HG02870 (cell line): ENCODE results near the gene HLA-DQA1.
A peak's percentile ranks its signal among the peaks of the same experiment; 100 is the strongest.
"Not testable (repeated sequence)": the region's sequence is repeated elsewhere in the genome, so short reads cannot be mapped to it uniquely, and the experiment has no call there.

ENCODE experiments used
- ATAC-seq: cut with Tn5 transposase; IDR thresholded peaks from one replicate; pipeline ENCODE4 v1.9.1; 2021; ENCODE audit warnings: mild to moderate bottlenecking, moderate library complexity; ENCODE audit not compliant: unreplicated experiment

The HLA-DQA1 gene

GRCh38 chr6:32637219-32637880, at the start of gene HLA-DQA1:
Gene HLA-DQA1 (plus strand): TSS chr6:32637406. CDS start chr6:32637459, 53 bp downstream.
- peak; percentile 63 for ATAC-seq

DNA sequence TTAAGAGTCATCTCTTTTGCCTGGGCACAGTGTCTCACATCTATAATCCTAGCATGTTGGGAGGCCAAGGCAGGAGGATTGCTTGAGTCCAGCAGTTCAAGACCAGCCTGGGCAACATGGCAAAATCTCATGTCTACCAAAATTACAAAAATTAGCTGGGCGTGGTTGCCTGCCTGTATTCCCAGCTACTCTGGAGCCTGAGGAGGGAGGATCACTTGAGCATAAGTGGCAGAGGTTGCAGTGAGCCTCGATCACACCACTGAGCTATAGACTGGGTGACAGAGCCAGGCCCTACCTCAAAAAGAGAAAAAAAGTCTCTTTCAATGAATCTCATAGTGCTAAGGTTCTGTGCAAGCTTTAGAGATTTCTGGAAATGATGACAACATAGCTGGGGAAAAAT, 49.0 kb upstream of the HLA-DQA1 start:
- no peak for ATAC-seq

DNA sequence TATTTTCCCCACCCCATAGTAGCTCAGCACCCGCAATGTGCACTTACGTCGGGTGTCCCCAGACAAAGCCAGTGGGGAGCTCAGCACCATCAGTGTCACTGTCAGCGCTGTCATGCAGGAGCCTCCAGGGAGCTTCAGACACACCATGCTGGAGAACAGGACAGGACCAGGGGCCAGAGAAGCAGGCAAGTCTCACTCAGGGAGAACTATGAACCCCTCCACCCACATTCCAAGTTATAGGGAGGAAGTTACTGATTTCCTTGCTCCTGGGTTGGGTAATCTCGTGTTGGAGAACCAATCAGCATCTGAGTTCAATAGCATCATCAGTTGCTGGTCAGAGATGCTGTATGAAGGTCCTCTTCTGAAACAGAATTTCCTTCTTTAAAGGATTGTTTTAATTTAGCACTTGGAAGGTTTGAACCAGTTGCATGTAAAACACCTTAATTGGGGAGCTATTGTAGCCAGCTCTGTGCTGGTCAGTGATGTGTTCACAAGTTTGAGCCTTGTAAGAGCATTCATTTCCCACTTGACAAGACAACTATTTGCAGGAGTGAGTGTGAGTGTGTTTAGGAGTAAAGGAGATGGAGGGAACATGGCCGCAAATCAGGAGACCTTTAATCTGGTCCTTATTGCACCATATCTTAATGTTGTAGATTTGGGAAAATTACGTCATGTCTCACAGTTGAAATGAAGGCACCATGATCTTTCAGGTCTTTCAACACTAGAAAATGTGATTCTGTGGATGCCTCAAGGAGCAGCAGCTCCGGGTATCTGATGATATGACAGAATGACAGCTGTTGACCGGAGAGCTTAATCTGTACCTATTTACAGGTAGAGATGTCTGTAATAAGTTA, 47.4 kb upstream of the HLA-DQA1 start, which contains the start of gene HLA-DRB1:
Gene HLA-DRB1 (minus strand): TSS at position 253 of the 854 bp plus-strand sequence. CDS start 106 bp downstream, at position 147.
- ATAC-seq: peak; percentile 98

DNA sequence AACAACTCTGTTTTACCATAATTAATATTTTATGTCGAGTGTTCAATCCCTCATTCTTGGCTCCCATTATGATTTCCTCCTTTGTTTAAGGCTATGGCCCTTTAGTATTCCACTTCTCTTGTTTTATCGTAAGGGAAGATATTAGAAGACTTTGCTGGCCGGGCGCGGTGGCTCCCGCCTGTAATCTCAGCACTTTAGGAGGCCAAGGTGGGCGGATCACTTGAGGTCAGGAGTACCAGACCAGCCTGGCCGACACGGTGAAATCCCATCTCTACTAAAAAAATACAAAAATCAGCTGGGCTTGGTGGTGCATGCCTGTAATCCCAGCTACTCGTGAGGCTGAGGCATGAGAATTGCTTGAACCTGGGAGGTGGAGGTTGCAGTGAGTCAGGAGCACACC, 46.5 kb upstream of the HLA-DQA1 start:
- ATAC-seq: not testable (repeated sequence)

DNA sequence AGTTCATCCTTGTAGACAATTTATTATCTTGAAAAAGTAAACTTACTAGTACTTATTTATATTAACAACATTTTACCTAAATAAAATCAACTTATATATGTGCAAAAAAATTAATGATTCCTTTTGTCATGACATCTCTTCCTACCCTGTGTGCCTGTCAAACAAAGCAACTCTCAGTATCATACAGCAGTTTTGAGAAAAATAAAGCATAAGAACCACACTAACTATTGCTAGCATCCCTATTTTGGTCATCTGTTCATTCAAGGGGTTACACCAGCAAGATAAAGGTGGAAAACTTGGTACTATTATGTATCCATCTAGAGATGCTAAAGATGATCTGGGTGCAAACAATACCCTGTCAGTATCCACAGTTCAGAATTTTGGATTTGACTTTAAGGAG, 40.2 kb upstream of the HLA-DQA1 start:
- no peak for ATAC-seq

GRCh38 chr6:32602383-32602782, 34.8 kb upstream of the HLA-DQA1 start:
- no peak for ATAC-seq

DNA sequence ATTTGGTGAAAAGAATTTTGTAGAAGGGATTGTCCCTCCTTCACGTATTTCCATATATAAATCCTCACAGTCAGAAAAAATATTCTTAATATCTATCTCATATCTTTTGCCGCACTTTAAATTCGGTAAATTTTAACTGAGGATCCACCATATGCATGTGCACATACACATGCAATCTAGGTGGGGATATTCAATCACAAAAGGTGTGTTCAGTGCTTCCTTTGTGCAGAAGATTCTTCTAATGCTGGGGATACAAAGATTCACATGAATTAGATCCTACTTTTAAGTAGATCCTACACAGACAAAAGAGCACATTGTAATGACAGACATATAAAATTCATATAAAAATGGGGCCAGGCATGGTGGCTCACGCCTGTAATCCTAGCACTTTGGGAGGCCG, 34.0 kb upstream of the HLA-DQA1 start:
- ATAC-seq: no peak

- ATAC-seq: no peak
These were observed 33.3 kb upstream of the HLA-DQA1 start for GRCh38 chr6:32603888-32604287.

DNA sequence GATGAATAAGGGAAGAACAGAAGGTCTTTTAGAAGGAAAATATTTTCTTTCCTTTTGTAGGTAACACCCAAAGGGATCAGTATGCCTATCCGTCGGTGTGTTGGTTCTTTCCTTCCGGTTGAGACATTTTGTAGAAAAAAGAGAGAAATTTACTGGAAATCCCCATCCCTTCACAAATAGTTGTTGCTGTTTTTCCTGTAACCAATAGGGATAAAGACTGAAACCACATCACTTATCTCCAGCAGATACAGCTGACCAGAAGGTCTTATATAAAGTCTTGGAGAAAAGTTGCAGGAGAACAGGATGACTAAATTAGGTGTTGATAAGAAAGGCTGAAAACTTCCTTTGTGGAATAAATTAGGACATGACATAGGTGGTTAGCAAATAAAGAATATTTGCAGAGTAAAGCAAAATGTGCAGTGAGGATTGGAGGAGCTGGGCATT, 32.8 kb upstream of the HLA-DQA1 start:
- no peak for ATAC-seq

DNA sequence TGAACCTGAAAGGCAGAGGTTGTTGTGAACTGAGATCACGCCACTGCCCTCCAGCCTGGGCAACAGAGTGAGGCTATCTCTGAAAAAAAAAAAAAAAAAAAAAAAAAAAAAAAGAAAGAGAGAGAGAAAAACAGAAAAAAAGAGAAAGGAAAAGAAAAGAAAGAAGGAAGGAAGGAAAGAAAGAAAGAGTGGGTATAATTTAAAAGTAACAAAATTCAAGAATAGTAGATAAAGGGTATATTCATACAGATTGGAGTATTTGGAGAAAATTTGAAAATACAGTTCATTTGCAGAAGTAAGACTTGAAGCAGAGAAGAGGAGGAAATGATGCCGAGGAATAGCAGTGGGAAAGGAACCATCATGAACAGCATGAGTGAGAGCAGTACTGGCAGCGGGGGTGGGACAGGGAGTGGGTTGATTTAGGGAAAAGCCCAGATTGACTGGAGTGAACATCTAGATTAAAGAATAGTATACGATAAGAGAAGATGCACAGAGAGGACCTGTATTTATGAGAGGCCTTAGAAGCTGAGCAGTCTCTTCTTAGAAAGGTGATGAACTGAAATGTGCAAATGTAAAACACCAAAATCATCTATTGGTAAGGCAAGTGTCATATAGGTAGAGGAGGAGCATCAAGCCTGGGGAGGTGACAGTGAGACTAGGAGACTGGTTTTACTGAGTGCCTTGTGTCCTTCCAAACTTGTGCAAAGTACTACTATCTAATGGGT, 29.8 kb upstream of the HLA-DQA1 start:
- ATAC-seq: no peak

GRCh38 chr6:32607988-32608298, 29.3 kb upstream of the HLA-DQA1 start:
- ATAC-seq: no peak

DNA sequence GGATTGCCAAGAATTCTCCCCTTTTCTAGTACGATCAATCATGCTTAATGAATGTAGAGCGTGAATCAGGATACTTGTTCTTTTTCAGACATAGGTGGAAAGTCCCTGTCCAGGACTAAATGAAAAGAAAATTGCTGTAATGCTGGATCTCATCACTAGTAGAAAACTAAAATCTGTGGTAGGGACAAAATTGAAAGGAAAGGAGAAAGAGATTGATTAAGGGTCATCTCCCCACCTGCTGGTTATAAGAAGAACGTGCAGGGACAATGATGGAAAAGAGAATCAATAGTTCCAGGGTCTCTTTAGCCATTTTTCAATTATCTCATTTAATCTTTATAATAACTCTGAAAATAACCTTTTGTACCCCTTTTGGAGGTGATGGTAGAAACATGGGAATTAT, 28.8 kb upstream of the HLA-DQA1 start:
- no peak for ATAC-seq

DNA sequence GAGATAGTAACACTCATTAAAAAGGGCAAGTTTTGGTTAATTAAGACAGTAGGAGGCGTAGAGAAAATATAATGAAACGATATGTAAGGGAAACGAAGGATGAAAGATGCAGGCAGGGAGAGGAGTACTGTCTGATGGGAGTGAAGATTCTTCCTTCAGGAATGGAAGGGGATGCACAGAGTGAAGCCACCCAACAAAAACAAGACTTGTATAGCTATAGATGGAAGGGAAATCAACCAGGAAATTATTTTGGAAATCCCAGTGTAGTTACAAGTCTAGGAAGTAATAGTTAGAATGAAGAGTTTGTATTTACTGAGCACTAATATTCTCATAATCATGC, 27.8 kb upstream of the HLA-DQA1 start:
- no peak for ATAC-seq

DNA sequence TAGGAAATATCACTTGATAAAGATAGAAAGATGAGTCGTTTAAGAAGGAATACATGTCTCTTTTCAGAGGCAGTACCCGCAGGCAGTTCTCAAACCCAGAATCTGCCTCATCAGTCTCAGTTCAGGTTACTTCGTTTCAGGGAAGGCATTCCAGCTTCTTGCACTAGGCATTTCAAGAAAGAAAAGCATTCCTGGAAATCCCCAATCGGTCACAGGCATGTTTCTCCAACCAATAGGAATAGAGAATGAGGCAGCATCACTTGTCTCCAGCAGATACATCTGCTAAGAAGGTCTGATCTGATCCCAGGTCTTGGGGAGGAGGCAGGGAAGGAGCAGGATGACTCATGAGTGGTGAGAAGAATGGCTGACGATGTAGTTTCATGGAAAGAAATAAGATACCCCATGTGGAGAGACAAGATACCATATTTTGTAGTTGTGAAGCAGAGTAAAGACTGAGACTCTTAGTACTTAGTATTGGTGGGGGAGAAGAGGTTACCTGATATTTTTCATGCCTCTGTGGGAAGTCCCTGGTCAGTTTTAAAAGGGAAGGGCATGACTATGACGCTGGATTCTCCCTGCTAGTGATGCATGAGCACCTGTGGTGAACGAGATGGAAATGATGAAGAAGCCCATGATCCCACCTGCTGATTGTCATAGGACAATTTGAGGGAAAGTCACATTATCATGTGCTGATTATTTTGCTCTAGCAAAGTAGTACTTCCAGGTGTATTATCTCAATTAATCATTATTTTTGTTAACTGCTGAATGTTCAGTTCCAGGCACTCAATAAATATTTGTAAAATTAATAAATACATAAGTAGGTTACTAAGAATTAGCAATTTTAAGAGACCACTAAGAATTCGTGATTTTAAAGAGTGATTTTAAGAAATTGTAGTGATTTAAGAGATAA, 27.2 kb upstream of the HLA-DQA1 start:
- ATAC-seq: peak; percentile 91

- no peak for ATAC-seq
These were observed 26.4 kb upstream of the HLA-DQA1 start for GRCh38 chr6:32610682-32611296.

DNA sequence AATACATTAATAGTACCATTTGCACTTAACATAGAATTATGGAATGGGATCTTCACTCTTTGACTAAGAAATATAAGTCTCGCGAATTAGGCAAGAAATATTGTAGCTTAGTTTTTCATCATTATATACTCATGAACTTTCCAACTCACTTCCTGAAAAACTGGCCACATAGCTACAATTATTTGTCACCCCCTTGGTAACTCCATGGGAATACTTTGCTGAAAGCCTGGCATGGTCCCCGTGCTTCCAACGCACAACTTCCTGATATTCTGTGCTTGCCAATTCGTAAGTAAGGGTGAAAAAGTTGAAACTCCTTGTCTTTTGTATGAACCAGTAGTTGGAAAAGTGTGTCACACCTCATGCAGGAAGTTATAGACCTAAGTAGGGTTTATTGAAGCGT, 23.7 kb upstream of the HLA-DQA1 start:
- no peak for ATAC-seq

DNA sequence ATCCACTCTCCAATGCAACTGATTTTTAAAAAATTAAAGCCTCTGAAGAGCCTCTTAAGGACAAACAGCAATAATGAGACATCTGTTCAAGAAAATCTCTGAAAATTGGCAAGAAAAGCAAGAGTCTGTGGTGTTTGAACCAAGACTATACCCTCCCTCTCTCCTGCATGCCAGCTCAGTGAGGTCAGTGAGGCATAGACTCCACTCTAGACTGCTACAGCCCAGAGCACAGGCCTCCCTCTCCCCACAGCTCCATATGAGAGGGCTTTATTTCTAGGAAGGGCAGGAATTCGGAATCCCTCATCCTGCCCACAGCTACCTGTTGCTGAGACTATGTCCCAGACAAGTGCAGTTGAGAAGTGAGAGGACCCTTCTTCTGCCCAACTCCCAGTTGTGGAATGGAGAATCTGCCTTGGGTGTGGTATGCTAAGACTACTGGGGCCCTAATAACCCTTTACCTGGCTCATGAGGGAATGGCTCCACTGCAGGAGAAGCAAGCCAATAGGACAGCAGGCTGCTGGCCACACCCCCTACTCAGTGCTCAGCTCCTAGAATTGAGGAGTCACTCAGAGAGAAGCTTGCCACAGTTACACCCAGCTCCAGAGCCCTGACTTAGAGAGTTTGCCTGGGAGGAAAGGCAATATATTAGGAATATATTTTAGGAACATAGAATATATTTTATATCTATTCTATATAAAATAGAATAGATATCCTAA, 22.7 kb upstream of the HLA-DQA1 start:
- ATAC-seq: no peak

DNA sequence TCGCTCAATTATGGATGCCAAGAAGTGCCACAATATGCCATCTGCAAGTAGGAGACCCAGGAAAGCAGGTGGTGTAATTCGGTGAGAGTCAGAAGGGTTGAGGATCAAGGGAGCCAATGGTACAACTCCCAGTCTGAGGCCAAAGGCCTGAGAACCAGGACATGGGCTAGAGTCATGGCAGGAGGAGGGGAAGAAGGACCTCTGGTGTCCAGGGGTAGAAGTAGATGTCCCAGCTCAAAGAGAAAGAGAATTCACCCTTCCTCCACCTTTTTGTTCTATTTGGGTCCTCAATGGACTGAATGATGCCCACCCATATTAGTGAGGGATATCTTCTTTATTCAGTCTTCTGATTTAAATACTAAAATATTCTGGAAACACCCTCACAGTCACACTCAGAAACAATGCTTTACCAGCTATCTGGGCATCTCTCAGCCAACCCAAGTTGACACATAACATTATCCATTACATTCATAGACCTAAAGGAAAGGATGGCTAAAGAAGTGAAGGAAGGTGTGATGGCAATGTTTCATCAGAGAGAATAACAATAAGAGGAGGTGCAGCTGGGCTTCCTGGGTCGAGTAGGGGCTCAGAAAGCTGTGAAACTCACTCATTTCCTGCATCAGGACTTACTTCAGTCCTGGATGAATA, 21.2 kb upstream of the HLA-DQA1 start:
- no peak for ATAC-seq

DNA sequence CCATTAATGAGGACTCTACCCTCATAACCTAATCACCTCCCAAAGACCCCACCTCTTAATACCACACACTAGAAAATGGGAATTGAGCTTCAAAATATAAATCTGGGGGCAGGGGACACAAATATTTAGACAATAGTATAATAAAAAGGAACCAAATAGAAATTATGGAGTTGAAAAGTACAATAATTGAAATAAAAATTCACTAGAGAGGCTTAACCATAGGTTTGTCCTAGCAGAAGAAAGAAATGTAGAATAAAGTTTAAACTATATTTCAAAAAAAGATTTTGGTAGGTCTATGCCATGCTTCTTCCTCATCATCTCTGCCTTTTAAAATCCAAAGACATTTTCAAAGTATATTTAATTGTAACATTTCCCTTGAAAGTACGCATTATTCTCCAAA, 19.5 kb upstream of the HLA-DQA1 start:
- ATAC-seq: no peak
